Astrocyte of the cerebellum (primary cell): ENCODE results near the gene ATG5.

Experiments used
- DNase-seq: peaks from one replicate; pipeline ENCODE4 v3.0.0-alpha.2; 2011; ENCODE audit warnings: low read depth
- H3K4me3 ChIP-seq: 2 replicates; pipeline ENCODE4 v1.5.1; 2011; ENCODE audit warnings: mild to moderate bottlenecking, low read depth, low read length, moderate library complexity
- in situ Hi-C: cut with HindIII; loops from 2 replicates; pipeline ENCODE4 v1.10.0; 2017; ENCODE audit warnings: low sequenced_read_pairs
- TF ChIP-seq, protein P1 (sequence below): IDR thresholded peaks from 2 replicates; pipeline ENCODE4 v1.5.1; 2012; ENCODE audit warnings: low read length, low read depth, moderate library complexity, mild to moderate bottlenecking; ENCODE audit errors: missing control alignments

Gene ATG5

DNA sequence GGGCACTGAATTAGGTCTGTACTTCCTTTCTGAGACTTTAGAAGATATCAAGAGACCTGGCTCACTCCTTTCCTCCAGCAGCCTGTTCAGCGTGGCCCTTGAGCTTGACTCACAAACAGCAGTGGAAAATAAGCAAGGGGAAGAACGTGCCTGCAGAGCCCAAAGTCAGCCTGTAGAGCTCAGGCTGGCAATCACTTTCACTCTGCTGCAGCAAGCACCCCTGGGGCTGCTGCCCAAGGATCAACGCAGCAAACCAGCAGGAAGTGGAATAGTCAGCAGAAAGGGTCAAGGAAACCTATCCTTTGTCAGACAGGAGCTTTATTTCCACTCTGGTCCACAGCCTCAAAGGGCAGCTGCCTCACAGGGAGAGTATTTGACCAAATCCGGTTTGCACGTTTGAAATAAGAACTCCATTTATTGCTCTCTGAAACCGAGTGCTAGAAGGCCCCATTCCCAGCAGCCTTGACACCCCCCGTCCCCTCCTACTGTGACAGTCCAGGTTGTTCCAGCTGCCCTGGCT lies 162.1 kb downstream of the ATG5 start:
- in situ Hi-C loops = no loop called here
- TF ChIP-seq, protein P1, sequence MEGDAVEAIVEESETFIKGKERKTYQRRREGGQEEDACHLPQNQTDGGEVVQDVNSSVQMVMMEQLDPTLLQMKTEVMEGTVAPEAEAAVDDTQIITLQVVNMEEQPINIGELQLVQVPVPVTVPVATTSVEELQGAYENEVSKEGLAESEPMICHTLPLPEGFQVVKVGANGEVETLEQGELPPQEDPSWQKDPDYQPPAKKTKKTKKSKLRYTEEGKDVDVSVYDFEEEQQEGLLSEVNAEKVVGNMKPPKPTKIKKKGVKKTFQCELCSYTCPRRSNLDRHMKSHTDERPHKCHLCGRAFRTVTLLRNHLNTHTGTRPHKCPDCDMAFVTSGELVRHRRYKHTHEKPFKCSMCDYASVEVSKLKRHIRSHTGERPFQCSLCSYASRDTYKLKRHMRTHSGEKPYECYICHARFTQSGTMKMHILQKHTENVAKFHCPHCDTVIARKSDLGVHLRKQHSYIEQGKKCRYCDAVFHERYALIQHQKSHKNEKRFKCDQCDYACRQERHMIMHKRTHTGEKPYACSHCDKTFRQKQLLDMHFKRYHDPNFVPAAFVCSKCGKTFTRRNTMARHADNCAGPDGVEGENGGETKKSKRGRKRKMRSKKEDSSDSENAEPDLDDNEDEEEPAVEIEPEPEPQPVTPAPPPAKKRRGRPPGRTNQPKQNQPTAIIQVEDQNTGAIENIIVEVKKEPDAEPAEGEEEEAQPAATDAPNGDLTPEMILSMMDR = no peak
- no peak overlapping the region for H3K4me3 ChIP-seq
- peak; percentile 50 for DNase-seq

DNA sequence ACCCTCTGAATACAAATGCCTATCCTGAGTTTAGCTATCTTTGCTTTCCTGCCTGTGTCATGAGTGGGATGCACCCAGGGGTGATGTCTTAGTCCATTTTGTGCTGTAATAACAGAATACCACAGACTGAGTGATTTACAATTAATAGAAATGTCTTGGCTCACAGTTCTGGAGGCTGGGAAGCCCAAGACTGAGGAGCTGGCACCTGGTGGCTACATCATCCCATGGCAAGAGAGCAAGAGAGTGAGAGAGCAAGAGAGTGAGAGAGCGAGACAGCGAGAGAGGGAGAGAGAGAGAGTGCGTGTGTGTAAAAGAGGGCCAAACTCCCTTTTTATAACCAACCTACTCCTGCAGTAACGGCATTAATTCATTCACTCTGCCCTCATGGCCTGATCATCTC lies 162.6 kb downstream of the ATG5 start:
- DNase-seq = no peak
- H3K4me3 ChIP-seq = no peak overlapping the region
- TF ChIP-seq, protein P1 = no peak
- in situ Hi-C loops = no loop called here

DNA sequence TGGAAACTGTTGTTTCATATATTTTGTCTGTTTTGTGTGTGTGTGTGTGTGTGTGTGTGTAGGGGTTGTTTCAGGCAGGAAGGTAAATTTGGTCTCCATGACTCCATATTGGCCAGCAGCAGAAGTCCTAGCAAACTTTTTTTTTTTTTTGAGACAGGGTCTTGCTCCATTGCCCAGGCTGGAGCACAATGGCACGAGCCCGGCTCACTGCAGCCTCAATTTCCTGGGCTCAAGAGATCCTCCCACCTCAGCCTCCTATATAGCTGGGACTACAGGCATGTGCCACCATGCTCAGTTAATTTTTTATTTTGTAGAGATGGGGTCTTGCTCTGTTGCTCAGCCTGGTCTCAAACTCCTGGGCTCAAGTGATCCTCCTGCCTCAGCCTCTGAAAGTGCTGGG lies 163.7 kb downstream of the ATG5 start:
- TF ChIP-seq, protein P1 = no peak
- no peak for DNase-seq
- in situ Hi-C loops = no loop called here

DNA sequence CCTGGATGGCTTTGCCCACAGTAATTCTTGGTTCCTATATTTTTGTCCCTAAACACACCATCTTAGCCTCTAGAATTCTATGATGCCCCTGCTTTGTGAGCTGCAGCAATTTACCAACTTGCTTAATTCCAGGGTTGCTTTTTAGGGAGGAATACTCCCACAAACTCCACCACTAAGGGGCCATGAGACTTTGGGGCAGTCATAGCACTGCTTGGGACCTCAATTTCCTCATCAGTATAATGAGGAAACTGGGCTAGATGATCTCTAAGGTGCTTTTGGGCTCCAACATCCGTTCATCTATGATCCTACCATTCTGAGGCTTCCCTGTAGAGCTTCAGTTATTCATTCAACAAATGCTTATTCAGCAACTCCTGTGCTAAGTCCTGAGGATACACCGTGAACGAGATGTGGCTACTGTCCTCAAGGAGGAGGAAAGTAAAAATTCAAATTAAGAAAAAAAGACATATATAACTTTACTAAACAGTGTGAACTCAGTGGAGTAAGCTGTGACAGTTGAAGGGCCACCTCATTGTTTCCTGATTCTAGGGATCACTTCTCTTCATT lies 164.2 kb downstream of the ATG5 start:
- TF ChIP-seq, protein P1 = no peak
- in situ Hi-C loops = no loop called here
- H3K4me3 ChIP-seq = no peak overlapping the region
- DNase-seq = no peak

More for the DNA sequence above, 163.7 kb downstream of the ATG5 start:
- H3K4me3 ChIP-seq = no peak overlapping the region

DNA sequence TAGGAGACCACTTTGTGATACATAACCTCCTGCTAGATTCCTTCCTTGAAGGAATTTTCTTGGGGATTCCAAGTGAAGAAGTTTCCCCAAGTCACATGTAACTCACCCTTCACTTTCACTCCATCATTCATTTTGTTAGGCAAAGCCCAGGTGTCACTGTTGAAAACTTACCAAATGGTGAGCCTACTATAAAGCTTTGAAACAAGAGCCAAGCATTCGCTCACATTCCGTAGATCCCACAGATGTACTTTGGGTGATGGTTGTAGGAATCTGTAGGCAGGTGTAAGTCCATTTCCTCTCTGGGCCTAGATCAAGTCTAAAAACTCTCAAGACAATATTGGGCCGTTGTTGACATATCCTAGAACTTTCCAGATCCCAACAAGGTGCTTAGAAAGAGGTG lies 165.4 kb downstream of the ATG5 start:
- TF ChIP-seq, protein P1 = no peak
- no peak for DNase-seq
- in situ Hi-C loops = no loop called here
- no peak overlapping the region for H3K4me3 ChIP-seq

DNA sequence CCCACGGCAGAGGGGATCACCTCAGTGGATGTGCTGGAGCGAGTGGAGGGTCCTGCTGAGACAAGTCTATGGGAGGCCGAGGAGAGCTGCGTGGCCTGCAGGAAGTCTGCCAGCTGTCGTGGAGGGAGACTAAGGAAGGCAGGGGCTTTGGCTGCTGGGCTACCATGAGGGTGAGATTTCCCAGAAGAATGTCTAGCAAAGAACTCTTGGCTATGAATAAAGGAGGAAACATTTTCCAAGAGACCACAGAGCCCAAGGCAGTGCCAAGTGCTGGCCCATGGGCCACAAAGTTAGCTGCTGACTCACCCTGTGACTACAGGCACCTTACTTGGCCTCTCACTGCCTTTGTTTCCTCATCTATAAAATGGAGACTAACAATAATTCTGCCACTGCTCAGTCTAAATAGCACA lies 166.0 kb downstream of the ATG5 start:
- peak; percentile 91 for DNase-seq
- TF ChIP-seq, protein P1 = no peak
- H3K4me3 ChIP-seq = no peak overlapping the region
- in situ Hi-C loops = no loop called here
